ENCODE measurements around the gene SLC1A2. TPM values are rescaled to one million over a fixed set of nuclear protein-coding genes. Genes with fewer than 3 reads are reported as not detected.

The SLC1A2 gene
- total RNA-seq, 2 donors from 2014 or later, result 7.1 to 13.5 TPM

DNA sequence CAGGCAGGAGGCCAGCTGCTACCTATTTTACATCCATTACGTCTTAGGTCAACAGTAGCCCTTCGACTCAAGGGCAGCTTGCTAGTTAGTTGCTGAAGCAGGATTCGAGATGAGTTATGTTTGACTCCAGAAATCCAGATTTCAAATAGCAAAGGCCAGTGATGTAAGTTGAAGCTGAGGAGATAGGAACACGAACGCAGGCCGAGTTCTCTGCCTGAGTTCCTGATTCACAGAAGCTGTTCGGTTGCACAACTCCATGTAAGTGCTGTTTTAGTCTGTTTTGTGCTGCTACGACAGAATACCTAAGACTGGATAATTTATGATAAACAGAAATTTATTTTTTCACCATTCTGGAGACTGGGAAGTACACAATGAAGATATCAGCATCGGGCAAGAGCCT lies 111.2 kb downstream of the SLC1A2 start:
- Mint-ChIP-seq H3K36me3 (ENCODE audit: low read depth) (no peaks in the 10 kb centered on the region), H3K9me3 (no peaks in the 10 kb centered on the region), H3K4me3 (no peak overlapping the region), H3K4me1 (peaks cover 25% of the 10 kb centered on the region), H3K27ac (no peak overlapping the region), H3K27me3 (ENCODE audit: insufficient read depth) (peaks cover 36% of the 10 kb centered on the region)
- peaks cover 32% of the 10 kb centered on the region for H3K27me3 ChIP-seq (ENCODE audit: control insufficient read depth, insufficient read depth, low read length, poor library complexity, severe bottlenecking)
- no peaks in the 10 kb centered on the region for H3K9me3 ChIP-seq (ENCODE audit: control insufficient read depth, low read length)
- no peak for DNase-seq
- TF ChIP-seq, protein P1, sequence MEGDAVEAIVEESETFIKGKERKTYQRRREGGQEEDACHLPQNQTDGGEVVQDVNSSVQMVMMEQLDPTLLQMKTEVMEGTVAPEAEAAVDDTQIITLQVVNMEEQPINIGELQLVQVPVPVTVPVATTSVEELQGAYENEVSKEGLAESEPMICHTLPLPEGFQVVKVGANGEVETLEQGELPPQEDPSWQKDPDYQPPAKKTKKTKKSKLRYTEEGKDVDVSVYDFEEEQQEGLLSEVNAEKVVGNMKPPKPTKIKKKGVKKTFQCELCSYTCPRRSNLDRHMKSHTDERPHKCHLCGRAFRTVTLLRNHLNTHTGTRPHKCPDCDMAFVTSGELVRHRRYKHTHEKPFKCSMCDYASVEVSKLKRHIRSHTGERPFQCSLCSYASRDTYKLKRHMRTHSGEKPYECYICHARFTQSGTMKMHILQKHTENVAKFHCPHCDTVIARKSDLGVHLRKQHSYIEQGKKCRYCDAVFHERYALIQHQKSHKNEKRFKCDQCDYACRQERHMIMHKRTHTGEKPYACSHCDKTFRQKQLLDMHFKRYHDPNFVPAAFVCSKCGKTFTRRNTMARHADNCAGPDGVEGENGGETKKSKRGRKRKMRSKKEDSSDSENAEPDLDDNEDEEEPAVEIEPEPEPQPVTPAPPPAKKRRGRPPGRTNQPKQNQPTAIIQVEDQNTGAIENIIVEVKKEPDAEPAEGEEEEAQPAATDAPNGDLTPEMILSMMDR (conservative IDR thresholded peaks at IDR 0.05), result no peak
- no peaks in the 10 kb centered on the region for H3K36me3 ChIP-seq (ENCODE audit: control insufficient read depth, insufficient read depth, low read length)
- peaks cover 4% of the 10 kb centered on the region for H3K4me1 ChIP-seq (ENCODE audit: control insufficient read depth, insufficient read depth, low read length)
- H3K4me3 ChIP-seq (ENCODE audit: low read length), result no peak overlapping the region
- WGBS, 2 experiments (ENCODE audit: insufficient coverage in 1 of 2, insufficient read length in 1 of 2), result 96 to 98% methylated on average over 8 to 9 of the region's 9 CpGs
- no peak overlapping the region for H3K9ac ChIP-seq (ENCODE audit: extremely low read depth, low read length, poor library complexity, severe bottlenecking)
- H3K27ac ChIP-seq (ENCODE audit: low read depth, low read length), result no peak overlapping the region

DNA sequence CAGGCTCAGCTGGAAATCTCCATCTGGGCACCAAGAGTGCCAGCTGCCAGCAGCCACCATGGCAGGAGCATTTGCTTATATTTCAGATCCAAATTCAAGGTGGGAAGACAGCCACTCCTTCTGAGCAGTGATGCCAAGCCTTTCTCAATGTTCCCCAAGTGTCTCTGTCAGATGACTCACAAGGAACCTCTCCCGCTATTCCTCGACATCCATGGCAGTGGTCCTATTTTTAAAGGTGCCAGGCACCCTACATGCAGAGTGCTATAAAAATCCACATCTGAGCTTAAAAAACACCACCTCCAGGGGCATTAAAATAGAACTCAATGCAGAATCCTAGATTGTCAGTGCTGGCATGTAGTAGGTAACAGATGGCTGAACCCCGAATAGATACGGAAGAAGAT lies 112.1 kb downstream of the SLC1A2 start:
- no peak overlapping the region for H3K9ac ChIP-seq (ENCODE audit: extremely low read depth, low read length, poor library complexity, severe bottlenecking)
- no peaks in the 10 kb centered on the region for H3K9me3 Mint-ChIP-seq
- TF ChIP-seq, protein P1 (conservative IDR thresholded peaks at IDR 0.05), result no peak
- peaks cover 4% of the 10 kb centered on the region for H3K4me1 ChIP-seq (ENCODE audit: control insufficient read depth, insufficient read depth, low read length)
- no peak overlapping the region for H3K4me3 ChIP-seq (ENCODE audit: low read length)
- peaks cover 25% of the 10 kb centered on the region for H3K4me1 Mint-ChIP-seq
- no peaks in the 10 kb centered on the region for H3K36me3 Mint-ChIP-seq (ENCODE audit: low read depth)
- no peaks in the 10 kb centered on the region for H3K36me3 ChIP-seq (ENCODE audit: control insufficient read depth, insufficient read depth, low read length)
- H3K27me3 ChIP-seq (ENCODE audit: control insufficient read depth, insufficient read depth, low read length, poor library complexity, severe bottlenecking), result peaks cover 34% of the 10 kb centered on the region
- no peak overlapping the region for H3K27ac Mint-ChIP-seq
- H3K4me3 Mint-ChIP-seq, result no peak overlapping the region
- DNase-seq, result no peak
- H3K9me3 ChIP-seq (ENCODE audit: control insufficient read depth, low read length), result no peaks in the 10 kb centered on the region
- H3K27me3 Mint-ChIP-seq (ENCODE audit: insufficient read depth), result peaks cover 36% of the 10 kb centered on the region
- 97 to 98% methylated on average over 4 of the region's 4 CpGs for WGBS, 2 experiments (ENCODE audit: insufficient coverage in 1 of 2, insufficient read length in 1 of 2)
- H3K27ac ChIP-seq (ENCODE audit: low read depth, low read length), result no peak overlapping the region

DNA sequence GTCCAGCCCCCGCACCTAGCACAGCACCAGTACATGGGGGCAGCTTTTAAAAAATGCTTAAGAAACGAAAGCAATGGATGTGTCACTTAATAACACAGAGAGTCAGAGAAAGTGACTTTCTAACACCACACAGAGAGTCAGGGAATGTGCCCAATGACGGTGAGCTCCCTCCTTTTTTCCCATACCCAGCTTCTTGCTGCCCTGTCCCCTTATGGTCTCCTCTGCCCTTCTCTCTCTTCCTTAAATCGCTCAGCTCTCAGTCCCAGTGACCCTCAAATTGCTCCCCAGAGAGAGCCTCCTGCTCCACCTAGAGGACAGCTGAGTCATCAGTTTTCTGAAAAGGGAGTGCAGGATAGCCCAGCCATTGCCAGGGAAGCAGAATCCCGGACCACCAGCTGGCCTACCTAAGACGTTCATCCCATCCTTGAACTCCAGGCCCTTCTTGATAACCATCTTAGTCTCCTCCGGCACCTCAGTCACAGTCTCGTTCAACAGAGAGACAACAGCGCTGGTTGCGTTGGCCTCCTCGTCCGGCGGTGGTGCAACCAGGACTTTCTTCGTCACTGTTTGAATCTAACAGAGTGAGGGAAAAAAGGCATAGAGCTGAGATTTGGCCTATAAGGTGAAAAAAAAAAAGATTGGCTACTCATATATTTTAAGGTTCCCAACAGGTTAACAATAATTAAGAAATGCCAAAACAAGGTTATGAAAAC lies 113.5 kb downstream of the SLC1A2 start:
- peaks cover 25% of the 10 kb centered on the region for H3K4me1 Mint-ChIP-seq
- no peak overlapping the region for H3K9ac ChIP-seq (ENCODE audit: extremely low read depth, low read length, poor library complexity, severe bottlenecking)
- H3K4me3 Mint-ChIP-seq, result no peak overlapping the region
- WGBS, 2 experiments (ENCODE audit: insufficient coverage in 1 of 2, insufficient read length in 1 of 2), result 83% methylated on average over 3 to 14 of the region's 14 CpGs
- H3K4me3 ChIP-seq (ENCODE audit: low read length), result no peak overlapping the region
- TF ChIP-seq, protein P1 (conservative IDR thresholded peaks at IDR 0.05), result peak; percentile 74
- no peaks in the 10 kb centered on the region for H3K9me3 Mint-ChIP-seq
- H3K27me3 ChIP-seq (ENCODE audit: control insufficient read depth, insufficient read depth, low read length, poor library complexity, severe bottlenecking), result peaks cover 34% of the 10 kb centered on the region
- peak; percentile 80 for DNase-seq
- H3K9me3 ChIP-seq (ENCODE audit: control insufficient read depth, low read length), result no peaks in the 10 kb centered on the region
- peaks cover 36% of the 10 kb centered on the region for H3K27me3 Mint-ChIP-seq (ENCODE audit: insufficient read depth)
- peaks cover 4% of the 10 kb centered on the region for H3K4me1 ChIP-seq (ENCODE audit: control insufficient read depth, insufficient read depth, low read length)
- H3K27ac Mint-ChIP-seq, result no peak overlapping the region
- H3K27ac ChIP-seq (ENCODE audit: low read depth, low read length), result no peak overlapping the region
- H3K36me3 ChIP-seq (ENCODE audit: control insufficient read depth, insufficient read depth, low read length), result no peaks in the 10 kb centered on the region
- no peaks in the 10 kb centered on the region for H3K36me3 Mint-ChIP-seq (ENCODE audit: low read depth)
